Smooth muscle cell (in vitro differentiated cells): ENCODE measurements around the gene KDM2B. TPM values are rescaled to one million over a fixed set of nuclear protein-coding genes. Genes with fewer than 3 reads are reported as not detected.

Experiments used
- DNase-seq: peaks from one replicate; lab custom pipeline; 2025; ENCODE audit not compliant: unreplicated experiment; lab: John Stamatoyannopoulos, UW
- H2AFZ ChIP-seq: fragments of 200-600 bp; sonication (generic); 2 replicates; pipeline ENCODE4 v1.6.0; 2016; ENCODE audit warnings: antibody characterized with exemption, low read depth, mild to moderate bottlenecking
- H3F3A ChIP-seq: fragments of 200-600 bp; sonication (generic); 2 replicates; pipeline ENCODE4 v1.6.0; 2017; ENCODE audit warnings: antibody characterized with exemption, low read depth
- H3K27ac ChIP-seq: fragments of 200-600 bp; sonication (generic); 2 replicates; pipeline ENCODE4 v1.5.1; 2016; ENCODE audit warnings: low read depth, mild to moderate bottlenecking
- H3K27me3 ChIP-seq: fragments of 200-600 bp; sonication (generic); 2 replicates; pipeline ENCODE4 v1.6.1; 2016; ENCODE audit warnings: low read depth, mild to moderate bottlenecking
- H3K36me3 ChIP-seq: fragments of 200-600 bp; sonication (generic); 2 replicates; pipeline ENCODE4 v1.5.1; 2016; ENCODE audit warnings: low read depth
- H3K4me1 ChIP-seq: fragments of 200-600 bp; sonication (generic); 2 replicates; pipeline ENCODE4 v1.5.1; 2016; ENCODE audit warnings: low read depth
- H3K4me2 ChIP-seq: fragments of 200-600 bp; sonication (generic); 2 replicates; pipeline ENCODE4 v1.6.0; 2016; ENCODE audit warnings: mild to moderate bottlenecking
- H3K4me3 ChIP-seq: fragments of 200-600 bp; sonication (generic); 2 replicates; pipeline ENCODE4 v1.5.1; 2016; ENCODE audit warnings: mild to moderate bottlenecking
- H3K79me2 ChIP-seq: fragments of 200-600 bp; sonication (generic); 2 replicates; pipeline ENCODE4 v1.6.0; 2016; ENCODE audit warnings: low read depth, mild to moderate bottlenecking
- H3K9ac ChIP-seq: fragments of 200-600 bp; sonication (generic); 2 replicates; pipeline ENCODE4 v1.6.0; 2016; ENCODE audit warnings: low read depth
- H3K9me3 ChIP-seq: fragments of 200-600 bp; sonication (generic); replicated peaks from 2 replicates; pipeline ENCODE4 v1.5.1; 2016; ENCODE audit warnings: low read depth
- H4K20me1 ChIP-seq: fragments of 200-600 bp; sonication (generic); 2 replicates; pipeline ENCODE4 v1.6.0; 2016; ENCODE audit warnings: low read depth
- WGBS: methylation state at CpG from one replicate; pipeline ENCODE4 v1.1.7; 2016; ENCODE audit warnings: low lambda C conversion rate; 5-methylcytosine and 5-hydroxymethylcytosine counted together
- polyA plus RNA-seq: library from polyadenylated mRNA; unstranded; fragments of >200 nt; fragmentation: Nextera tagmentation; extraction: Ambion mirVana; gene quantifications from 2 replicates; pipeline ENCODE4 v1.2.1, GENCODE V29; 2016
- total RNA-seq: library from RNA; depleted of rRNA; stranded (reverse); fragments of >200 nt; gene quantifications from 2 replicates; pipeline ENCODE4 v1.2.3, GENCODE V29; 2014
- TF ChIP-seq, protein P1 (sequence below): fragments of 200-600 bp; sonication (generic); IDR thresholded peaks from 2 replicates; pipeline ENCODE4 v1.5.1; 2017; ENCODE audit warnings: borderline replicate concordance, mild to moderate bottlenecking, antibody characterized with exemption; ENCODE audit not compliant: insufficient read depth, poor library complexity, severe bottlenecking

The KDM2B gene
- total and polyA plus RNA-seq, 2 experiments from 2014 or later: 16.3 to 34.9 TPM

DNA sequence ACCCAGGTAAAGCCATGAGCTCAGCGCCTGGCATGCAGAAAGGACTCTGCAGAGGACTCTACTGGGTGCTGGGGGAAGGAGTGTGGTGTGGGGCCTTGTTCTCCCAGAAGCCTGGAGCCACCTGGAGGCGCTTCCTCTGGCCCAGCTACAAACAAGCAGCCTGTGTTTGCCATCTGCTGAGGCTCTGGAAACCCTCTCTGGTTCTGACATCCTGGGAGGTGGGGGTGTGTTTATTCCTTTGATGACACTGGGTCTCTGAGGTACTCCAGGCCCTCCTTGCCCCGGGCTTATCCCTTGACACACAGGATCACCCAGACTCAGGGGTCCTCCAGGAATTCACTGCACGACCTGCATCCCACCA lies 136.0 kb downstream of the KDM2B start:
- Histone ChIP-seq H3K9me3 (no peaks in the 10 kb centered on the region), H3K27ac (no peak overlapping the region), H3K4me2 (no peak overlapping the region), H3K36me3 (peaks cover 4% of the 10 kb centered on the region), H3K9ac (no peak overlapping the region), H4K20me1 (peaks cover 30% of the 10 kb centered on the region), H3K27me3 (no peaks in the 10 kb centered on the region), H3F3A (no peaks in the 10 kb centered on the region), H2AFZ (no peak overlapping the region), H3K4me1 (no peaks in the 10 kb centered on the region), H3K79me2 (peaks cover 6% of the 10 kb centered on the region), H3K4me3 (no peak overlapping the region)
- TF ChIP-seq, protein P1, sequence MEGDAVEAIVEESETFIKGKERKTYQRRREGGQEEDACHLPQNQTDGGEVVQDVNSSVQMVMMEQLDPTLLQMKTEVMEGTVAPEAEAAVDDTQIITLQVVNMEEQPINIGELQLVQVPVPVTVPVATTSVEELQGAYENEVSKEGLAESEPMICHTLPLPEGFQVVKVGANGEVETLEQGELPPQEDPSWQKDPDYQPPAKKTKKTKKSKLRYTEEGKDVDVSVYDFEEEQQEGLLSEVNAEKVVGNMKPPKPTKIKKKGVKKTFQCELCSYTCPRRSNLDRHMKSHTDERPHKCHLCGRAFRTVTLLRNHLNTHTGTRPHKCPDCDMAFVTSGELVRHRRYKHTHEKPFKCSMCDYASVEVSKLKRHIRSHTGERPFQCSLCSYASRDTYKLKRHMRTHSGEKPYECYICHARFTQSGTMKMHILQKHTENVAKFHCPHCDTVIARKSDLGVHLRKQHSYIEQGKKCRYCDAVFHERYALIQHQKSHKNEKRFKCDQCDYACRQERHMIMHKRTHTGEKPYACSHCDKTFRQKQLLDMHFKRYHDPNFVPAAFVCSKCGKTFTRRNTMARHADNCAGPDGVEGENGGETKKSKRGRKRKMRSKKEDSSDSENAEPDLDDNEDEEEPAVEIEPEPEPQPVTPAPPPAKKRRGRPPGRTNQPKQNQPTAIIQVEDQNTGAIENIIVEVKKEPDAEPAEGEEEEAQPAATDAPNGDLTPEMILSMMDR: no peak
- DNase-seq: no peak
- 86% methylated on average over 4 of the region's 4 CpGs for WGBS

DNA sequence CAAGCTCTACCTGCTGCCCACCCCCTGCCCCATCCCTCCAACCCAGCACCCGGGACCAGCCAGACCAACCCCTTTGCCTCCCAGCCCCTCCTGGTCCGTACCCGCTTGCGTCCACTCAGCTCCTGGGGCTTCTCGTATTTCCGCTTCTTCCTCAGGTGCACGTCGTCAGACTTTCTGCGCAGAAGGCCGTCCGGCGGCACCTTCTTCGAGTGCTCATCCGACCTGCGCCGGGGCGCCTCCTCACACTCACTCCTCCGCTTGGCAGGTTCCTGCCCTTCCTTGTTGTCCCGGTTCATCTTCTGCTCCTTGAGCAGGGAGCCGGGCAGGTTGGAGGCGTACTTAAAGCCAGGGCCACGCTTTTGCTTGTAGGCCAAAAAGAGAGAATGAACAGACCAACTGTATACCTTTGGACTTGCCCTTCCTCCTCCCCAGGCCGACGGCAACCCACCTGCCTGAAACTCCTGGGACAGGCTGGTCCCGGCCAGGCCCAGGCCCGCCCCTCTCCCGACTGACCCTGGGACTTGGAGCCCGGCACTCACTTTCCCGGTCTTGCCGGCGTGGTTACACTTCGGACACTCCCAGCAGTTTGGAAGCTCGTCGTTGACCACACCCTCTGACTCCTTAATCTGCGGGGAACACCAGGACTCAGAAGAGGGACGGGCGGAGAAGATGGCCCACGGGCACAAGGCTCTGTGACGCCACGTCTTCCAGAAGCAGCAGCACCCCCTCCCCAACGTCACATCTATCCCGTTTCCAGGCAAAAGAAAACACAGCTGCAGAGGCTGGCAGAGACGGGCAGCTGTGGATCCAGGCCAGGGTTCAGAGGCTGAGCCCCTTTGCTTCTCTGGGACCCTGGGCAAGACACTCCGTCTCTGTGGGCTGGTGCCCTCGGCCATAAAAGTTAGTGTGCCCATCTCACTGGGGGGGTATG lies 136.6 kb downstream of the KDM2B start:
- no peaks in the 10 kb centered on the region for H3K9me3 ChIP-seq
- TF ChIP-seq, protein P1: no peak
- H3K27me3 ChIP-seq: no peaks in the 10 kb centered on the region
- DNase-seq: no peak
- H3K4me1 ChIP-seq: no peaks in the 10 kb centered on the region
- 92% methylated on average over 44 of the region's 45 CpGs for WGBS
- H3K36me3 ChIP-seq: peaks cover 4% of the 10 kb centered on the region
- H3K9ac ChIP-seq: no peak overlapping the region
- no peak overlapping the region for H3K4me3 ChIP-seq
- no peak overlapping the region for H3K4me2 ChIP-seq
- peaks cover 24% of the 10 kb centered on the region for H4K20me1 ChIP-seq
- H2AFZ ChIP-seq: no peak overlapping the region
- H3K27ac ChIP-seq: no peak overlapping the region
- no peaks in the 10 kb centered on the region for H3F3A ChIP-seq
- H3K79me2 ChIP-seq: peaks cover 6% of the 10 kb centered on the region

DNA sequence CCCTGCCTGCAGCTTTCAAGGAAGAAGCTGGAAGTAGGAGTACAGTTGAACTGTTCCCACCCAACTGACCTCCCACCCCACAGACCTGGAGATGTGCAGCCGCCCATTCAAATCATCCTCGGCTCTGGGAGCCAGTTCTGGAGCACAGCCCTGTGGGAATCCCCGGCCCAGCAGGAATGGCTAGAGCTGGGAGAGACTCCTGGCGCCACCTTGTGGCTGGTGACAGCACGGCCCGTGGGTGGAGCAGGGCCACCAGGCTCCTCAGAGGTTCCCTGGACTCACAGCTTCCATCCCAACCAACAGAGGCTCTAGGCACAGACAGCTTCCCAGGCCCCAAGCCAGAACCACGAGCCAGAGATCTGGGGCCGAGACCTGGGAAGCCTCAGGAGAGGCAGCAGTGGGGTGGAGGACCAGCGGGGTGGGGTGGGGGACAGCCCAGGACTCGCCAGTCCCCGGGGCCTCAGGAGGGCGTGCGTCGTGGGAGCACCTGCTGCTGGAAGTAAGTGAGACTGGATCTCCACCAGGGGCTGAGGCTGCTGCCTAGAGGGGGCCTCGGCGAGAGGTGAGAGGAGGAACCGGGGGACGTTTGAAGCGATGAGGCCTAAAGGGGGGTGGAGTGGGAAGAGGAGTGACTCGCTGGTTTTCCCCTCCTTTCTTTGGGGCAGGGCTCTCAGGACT lies 137.5 kb downstream of the KDM2B start:
- Histone ChIP-seq H3K36me3 (peaks cover 4% of the 10 kb centered on the region), H3K27me3 (no peaks in the 10 kb centered on the region), H3K79me2 (peaks cover 6% of the 10 kb centered on the region), H3K9ac (no peak overlapping the region), H3F3A (no peaks in the 10 kb centered on the region), H3K27ac (no peak overlapping the region), H3K4me1 (no peaks in the 10 kb centered on the region), H4K20me1 (peaks cover 16% of the 10 kb centered on the region), H2AFZ (no peak overlapping the region), H3K4me2 (no peak overlapping the region), H3K4me3 (no peak overlapping the region), H3K9me3 (no peaks in the 10 kb centered on the region)
- 60% methylated on average over 20 of the region's 20 CpGs for WGBS
- TF ChIP-seq, protein P1: peak; percentile 91
- DNase-seq: peak; percentile 52
